ENCODE data around the gene PRF1. TPM values are rescaled to one million over a fixed set of nuclear protein-coding genes. Genes with fewer than 3 reads are reported as not detected.

PRF1 gene
- total and polyA plus RNA-seq, 4 donors: 2.5 to 3.1 (median 2.8) TPM

DNA sequence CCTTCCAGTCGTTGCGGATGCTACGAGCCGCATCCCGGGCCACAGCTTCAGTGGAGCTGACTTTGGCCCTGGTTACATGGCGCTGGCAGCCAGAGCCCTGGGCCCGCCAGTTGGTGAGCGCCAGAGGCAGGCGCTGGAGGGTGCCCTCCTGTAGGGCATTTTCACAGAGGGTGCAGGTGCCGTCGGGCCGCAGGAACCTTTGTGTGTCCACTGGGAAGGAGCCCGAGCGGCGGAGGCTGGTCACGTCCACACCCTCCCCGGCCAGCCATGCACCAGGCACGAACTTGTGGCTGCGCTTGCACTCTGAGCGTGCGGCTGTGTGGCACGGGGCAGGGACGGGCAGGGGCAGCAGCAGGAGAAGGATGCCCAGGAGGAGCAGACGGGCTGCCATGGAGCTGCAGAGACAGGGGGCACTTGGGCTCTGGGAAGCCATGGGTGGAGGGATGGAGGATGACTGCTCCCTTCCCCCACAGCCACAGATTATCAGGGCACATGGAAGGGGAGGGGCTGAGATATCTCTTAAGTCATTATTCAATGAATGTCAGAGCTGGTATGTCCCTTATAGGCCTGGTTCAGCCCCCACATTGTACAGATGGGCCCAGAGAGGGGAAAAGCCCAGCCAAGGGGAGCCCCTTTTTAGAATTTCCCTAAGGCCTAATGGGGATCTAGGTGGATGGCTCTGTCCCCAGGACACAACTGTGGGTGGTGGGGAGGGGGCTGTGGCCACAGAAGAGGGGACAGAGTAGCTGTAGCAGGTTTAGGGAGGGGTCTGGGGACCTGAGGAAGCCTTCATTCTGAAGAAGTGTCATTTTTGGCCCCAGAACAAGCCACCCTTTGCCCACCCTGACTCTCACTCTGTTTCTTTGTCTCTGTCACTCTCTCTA, 1.8 kb downstream of the PRF1 start:
- Histone ChIP-seq H3K27ac (ENCODE audit: low read depth in 1 of 2, low read length in 2 of 2) (no peak overlapping the region), H3K9ac (ENCODE audit: low read depth in 1 of 2, low read length in 2 of 2) (no peak overlapping the region), H3K4me3 (ENCODE audit: low read depth in 1 of 3, low read length in 3 of 3) (no peak overlapping the region), H3K9me3 (ENCODE audit: control insufficient read depth in 4 of 4, low read length in 3 of 4) (no peaks in the 10 kb centered on the region), H3K4me1 (ENCODE audit: control insufficient read depth in 4 of 4, insufficient read depth in 4 of 4, low read length in 3 of 4) (no peaks in the 10 kb centered on the region), H3K36me3 (ENCODE audit: control insufficient read depth in 4 of 4, insufficient read depth in 3 of 4, low read depth in 1 of 4, low read length in 3 of 4) (no peaks in the 10 kb centered on the region), H3K27me3 (ENCODE audit: control insufficient read depth in 4 of 4, insufficient read depth in 4 of 4, low read length in 3 of 4) (no peaks in the 10 kb centered on the region)
- WGBS: 95% methylated on average over 24 of the region's 24 CpGs
- no peak for DNase-seq (ENCODE audit: low spot score)
- TF ChIP-seq FOXA1 (IDR thresholded peaks at IDR 0.05): no peak
- no peak for TF ChIP-seq JUND (IDR thresholded peaks at IDR 0.05)
- TF ChIP-seq, protein P1, sequence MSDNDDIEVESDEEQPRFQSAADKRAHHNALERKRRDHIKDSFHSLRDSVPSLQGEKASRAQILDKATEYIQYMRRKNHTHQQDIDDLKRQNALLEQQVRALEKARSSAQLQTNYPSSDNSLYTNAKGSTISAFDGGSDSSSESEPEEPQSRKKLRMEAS (IDR thresholded peaks at IDR 0.05): no peak
- no peak for TF ChIP-seq TAF1 (conservative IDR thresholded peaks at IDR 0.05)
- TF ChIP-seq, protein P2, sequence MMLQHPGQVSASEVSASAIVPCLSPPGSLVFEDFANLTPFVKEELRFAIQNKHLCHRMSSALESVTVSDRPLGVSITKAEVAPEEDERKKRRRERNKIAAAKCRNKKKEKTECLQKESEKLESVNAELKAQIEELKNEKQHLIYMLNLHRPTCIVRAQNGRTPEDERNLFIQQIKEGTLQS (IDR thresholded peaks at IDR 0.05): no peak
- TF ChIP-seq NR2F2 (IDR thresholded peaks at IDR 0.05): no peak

DNA sequence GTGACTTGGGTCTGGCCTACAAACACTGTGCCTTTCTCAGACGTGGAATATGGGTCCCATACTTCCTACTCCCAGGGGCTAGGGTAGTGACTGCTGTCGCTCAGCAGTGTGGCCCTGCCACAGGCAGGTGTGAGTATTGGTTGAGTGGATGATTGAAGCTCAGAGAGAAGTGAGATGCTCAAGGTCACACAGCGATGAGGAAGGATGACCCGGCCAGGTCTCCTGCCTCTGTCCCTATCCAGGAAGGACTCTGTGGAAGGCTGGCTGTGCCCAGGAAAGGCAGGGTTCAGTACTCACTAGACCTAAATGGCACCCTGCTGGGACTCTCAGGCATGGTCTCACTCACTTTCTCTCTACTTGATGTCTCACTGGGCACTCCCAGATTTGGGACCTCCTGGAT, 2.8 kb downstream of the PRF1 start:
- no peaks in the 10 kb centered on the region for H3K36me3 ChIP-seq (ENCODE audit: control insufficient read depth in 4 of 4, insufficient read depth in 3 of 4, low read depth in 1 of 4, low read length in 3 of 4)
- no peaks in the 10 kb centered on the region for H3K4me1 ChIP-seq (ENCODE audit: control insufficient read depth in 4 of 4, insufficient read depth in 4 of 4, low read length in 3 of 4)
- no peak overlapping the region for H3K27ac ChIP-seq (ENCODE audit: low read depth in 1 of 2, low read length in 2 of 2)
- no peak overlapping the region for H3K9ac ChIP-seq (ENCODE audit: low read depth in 1 of 2, low read length in 2 of 2)
- H3K27me3 ChIP-seq (ENCODE audit: control insufficient read depth in 4 of 4, insufficient read depth in 4 of 4, low read length in 3 of 4): no peaks in the 10 kb centered on the region
- no peak for DNase-seq (ENCODE audit: low spot score)
- H3K9me3 ChIP-seq (ENCODE audit: control insufficient read depth in 4 of 4, low read length in 3 of 4): no peaks in the 10 kb centered on the region
- no peak overlapping the region for H3K4me3 ChIP-seq (ENCODE audit: low read depth in 1 of 3, low read length in 3 of 3)
- 96% methylated on average over 4 of the region's 4 CpGs for WGBS
- TF ChIP-seq, protein P1 (IDR thresholded peaks at IDR 0.05): no peak
- TF ChIP-seq RXRA (IDR thresholded peaks at IDR 0.05): no peak
- no peak for TF ChIP-seq NR2F2 (IDR thresholded peaks at IDR 0.05)
- no peak for TF ChIP-seq JUND (IDR thresholded peaks at IDR 0.05)
- TF ChIP-seq TAF1 (conservative IDR thresholded peaks at IDR 0.05): no peak
- TF ChIP-seq, protein P2 (IDR thresholded peaks at IDR 0.05): no peak
- TF ChIP-seq, protein P3, sequence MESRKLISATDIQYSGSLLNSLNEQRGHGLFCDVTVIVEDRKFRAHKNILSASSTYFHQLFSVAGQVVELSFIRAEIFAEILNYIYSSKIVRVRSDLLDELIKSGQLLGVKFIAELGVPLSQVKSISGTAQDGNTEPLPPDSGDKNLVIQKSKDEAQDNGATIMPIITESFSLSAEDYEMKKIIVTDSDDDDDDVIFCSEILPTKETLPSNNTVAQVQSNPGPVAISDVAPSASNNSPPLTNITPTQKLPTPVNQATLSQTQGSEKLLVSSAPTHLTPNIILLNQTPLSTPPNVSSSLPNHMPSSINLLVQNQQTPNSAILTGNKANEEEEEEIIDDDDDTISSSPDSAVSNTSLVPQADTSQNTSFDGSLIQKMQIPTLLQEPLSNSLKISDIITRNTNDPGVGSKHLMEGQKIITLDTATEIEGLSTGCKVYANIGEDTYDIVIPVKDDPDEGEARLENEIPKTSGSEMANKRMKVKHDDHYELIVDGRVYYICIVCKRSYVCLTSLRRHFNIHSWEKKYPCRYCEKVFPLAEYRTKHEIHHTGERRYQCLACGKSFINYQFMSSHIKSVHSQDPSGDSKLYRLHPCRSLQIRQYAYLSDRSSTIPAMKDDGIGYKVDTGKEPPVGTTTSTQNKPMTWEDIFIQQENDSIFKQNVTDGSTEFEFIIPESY (IDR thresholded peaks at IDR 0.05): no peak
- no peak for TF ChIP-seq HNF4G (IDR thresholded peaks at IDR 0.05)
- no peak for TF ChIP-seq GABPA (IDR thresholded peaks at IDR 0.05 in 1 of 2, conservative IDR thresholded peaks at IDR 0.05 in 1 of 2)

DNA sequence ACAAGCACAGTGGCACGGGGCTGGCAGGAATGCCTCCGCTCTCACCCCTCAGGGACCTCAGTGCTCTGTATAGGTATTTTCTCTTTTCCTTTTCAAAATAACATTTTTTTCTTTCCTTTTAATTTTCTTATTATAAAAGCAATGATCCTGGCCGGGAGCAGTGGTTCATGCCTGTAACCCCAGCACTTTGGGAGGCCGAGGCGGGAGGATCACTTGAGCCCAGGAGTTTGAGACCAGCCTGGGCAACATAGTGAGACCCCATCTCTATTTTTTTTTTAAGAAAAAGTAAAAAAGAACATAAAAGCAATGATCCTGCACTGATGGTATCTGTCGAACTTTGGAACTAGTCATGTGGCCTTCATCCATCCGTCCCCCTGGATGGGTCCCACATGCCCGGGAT, 3.2 kb downstream of the PRF1 start:
- DNase-seq (ENCODE audit: low spot score): no peak
- Histone ChIP-seq H3K9ac (ENCODE audit: low read depth in 1 of 2, low read length in 2 of 2) (no peak overlapping the region), H3K9me3 (ENCODE audit: control insufficient read depth in 4 of 4, low read length in 3 of 4) (no peaks in the 10 kb centered on the region), H3K36me3 (ENCODE audit: control insufficient read depth in 4 of 4, insufficient read depth in 3 of 4, low read depth in 1 of 4, low read length in 3 of 4) (no peaks in the 10 kb centered on the region), H3K27me3 (ENCODE audit: control insufficient read depth in 4 of 4, insufficient read depth in 4 of 4, low read length in 3 of 4) (no peaks in the 10 kb centered on the region), H3K4me3 (ENCODE audit: low read depth in 1 of 3, low read length in 3 of 3) (no peak overlapping the region), H3K4me1 (ENCODE audit: control insufficient read depth in 4 of 4, insufficient read depth in 4 of 4, low read length in 3 of 4) (no peaks in the 10 kb centered on the region), H3K27ac (ENCODE audit: low read depth in 1 of 2, low read length in 2 of 2) (no peak overlapping the region)
- WGBS: 93% methylated on average over 8 of the region's 8 CpGs
- TF ChIP-seq FOXA2 (IDR thresholded peaks at IDR 0.05) (no peak), TAF1 (conservative IDR thresholded peaks at IDR 0.05) (no peak), HNF4G (IDR thresholded peaks at IDR 0.05) (no peak), EGR1 (IDR thresholded peaks at IDR 0.05; ENCODE audit: low read depth in 2 of 2) (no peak), JUND (IDR thresholded peaks at IDR 0.05) (no peak), NR2F2 (IDR thresholded peaks at IDR 0.05) (no peak), YY1 (IDR thresholded peaks at IDR 0.05) (no peak)
- TF ChIP-seq, protein P2 (IDR thresholded peaks at IDR 0.05): no peak
- TF ChIP-seq, protein P3 (IDR thresholded peaks at IDR 0.05): no peak
- TF ChIP-seq, protein P1 (IDR thresholded peaks at IDR 0.05): no peak
